SIG-M5 (cell line): ENCODE data around the gene SLC1A3.
A peak's percentile ranks its signal among the peaks of the same experiment; 100 is the strongest.

Source experiments
- DNase-seq: peaks from one replicate; lab custom pipeline; 2025; lab: John Stamatoyannopoulos, UW

Gene SLC1A3

GRCh38 chr5:36685631-36686288, 79.4 kb downstream of the SLC1A3 start:
- DNase-seq = peak; percentile 57

DNA sequence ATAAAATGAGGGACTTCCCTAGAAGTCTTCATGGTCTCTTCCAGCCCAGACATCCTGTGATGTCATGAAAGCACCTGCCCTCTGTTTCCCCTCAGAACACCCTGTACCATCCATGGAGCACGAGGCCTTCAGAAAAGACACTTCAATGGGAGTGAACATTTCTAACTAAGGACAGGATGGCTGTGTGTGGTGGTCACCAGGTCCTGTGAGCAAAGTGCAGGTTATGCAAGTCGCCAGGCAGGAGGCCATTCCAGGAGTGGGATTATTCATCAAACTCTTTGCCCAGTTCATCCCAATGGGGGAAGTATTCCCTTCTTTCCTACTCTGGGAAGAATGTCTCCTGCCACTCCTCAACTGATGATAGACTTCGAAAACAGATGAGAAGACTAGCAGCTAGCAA, 80.5 kb downstream of the SLC1A3 start:
- no peak for DNase-seq

- DNase-seq = no peak
Measured at GRCh38 chr5:36688722-36689121, 82.3 kb downstream of the SLC1A3 start.

DNA sequence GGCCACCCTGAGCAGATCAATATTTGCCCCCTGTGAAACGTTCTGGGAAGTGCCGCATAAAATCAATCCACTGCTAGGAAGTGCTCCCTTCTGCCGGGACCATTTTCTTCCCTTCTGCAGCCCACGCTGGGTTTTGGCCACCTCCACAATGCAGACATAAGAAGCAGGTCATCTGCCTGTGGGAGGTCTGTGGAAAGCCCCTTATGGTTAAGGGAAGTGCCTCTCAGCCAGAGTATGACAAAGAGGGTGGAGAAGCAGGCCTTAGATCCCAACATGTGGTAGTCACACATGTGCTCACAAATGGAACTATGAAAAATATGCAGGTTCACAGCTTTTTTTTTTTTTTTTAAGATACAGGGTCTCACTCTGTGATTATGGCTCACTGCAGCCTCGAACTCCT, 82.8 kb downstream of the SLC1A3 start:
- no peak for DNase-seq

- peak; percentile 28 for DNase-seq
Measured at GRCh38 chr5:36690041-36690961, 83.9 kb downstream of the SLC1A3 start.

DNA sequence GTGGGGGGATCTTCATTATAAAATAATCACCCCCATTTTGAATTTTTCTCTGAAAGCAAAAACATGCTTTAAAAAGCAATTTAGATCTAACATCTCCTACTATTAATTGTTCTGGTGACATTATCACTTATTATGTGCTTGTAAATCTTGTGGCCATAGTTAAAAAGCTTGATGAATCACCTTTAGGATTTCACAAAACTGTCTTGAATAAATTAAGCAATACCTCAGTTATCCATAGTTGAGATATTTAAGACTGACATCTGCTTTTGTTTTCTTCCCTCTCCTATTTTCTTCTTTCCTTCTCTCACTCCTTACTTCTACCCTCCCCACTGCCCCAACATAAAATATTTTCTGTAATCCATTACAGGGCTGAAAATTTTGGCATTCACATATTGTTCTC, 84.8 kb downstream of the SLC1A3 start:
- no peak for DNase-seq

DNA sequence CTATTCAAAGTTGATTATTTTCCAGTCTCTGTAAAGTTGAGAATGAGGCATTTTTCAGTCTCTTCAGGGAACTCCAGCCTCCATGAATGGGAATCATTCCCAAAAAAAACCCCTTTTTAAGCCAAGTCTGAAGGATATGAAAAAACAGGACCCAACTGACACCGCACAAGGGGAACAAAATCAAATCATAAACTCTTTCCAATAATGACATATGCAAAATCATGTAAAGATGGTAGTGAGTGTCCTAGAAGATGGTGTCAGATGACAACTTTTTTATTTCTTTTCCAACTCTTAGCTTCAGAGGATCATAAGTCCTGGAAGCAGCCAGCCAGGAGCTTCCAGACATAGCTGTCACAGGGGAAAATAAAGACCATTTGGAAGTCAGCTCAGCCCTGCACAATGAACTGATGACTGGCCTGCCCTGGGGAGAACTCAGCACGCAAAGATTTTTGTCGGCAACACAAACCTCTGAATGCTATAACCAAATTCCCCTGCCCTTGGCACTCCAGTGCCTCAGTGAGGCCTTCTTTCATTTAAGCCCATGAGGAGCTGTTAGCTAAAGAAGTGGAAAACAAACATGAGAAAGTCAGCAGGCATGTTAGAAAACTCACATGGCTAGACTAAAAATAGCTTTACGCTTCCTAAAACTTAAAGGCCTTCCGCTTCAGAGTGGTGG, 85.4 kb downstream of the SLC1A3 start:
- DNase-seq = no peak

GRCh38 chr5:36692791-36693763, 86.7 kb downstream of the SLC1A3 start:
- no peak for DNase-seq

DNA sequence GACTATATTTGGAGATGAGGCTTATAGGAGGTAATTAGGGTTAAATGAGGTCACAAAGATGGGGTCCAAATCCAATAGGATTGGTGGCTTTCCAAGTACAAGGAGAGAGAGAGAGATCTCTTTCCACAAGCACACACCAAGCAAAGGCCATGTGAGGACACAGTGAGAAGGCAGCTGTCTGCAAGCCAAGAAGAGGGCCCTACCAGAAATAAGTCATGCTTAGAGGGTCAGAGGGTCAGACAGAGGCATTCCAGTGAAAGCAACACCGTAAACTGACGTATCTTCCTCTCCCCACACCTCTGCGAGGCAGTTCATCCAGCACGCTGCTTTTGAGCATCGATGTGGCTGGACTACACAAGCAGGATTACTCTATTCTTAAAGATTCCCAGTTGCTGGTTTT, 87.9 kb downstream of the SLC1A3 start:
- DNase-seq = no peak

GRCh38 chr5:36696059-36696673, 89.8 kb downstream of the SLC1A3 start:
- DNase-seq = no peak

DNA sequence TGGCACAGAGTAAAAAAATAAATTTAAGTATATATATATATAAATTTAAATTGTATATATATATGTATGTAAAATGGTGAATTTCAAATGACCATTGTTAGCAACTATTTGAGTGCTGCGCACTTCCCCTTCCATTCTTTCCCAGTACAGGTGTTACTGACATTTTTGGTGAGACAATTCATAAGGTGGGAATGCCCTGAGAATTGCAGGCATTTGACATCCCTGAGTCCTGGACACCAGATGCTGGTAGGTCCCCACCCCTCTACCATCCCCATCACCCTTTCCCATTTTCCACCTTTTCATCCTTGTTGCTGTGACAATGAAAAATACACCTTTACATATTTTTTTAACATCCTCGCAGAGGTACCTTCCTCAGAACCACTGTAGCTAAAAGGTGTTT, 91.6 kb downstream of the SLC1A3 start:
- DNase-seq = no peak

- DNase-seq = peak; percentile 32
Measured at GRCh38 chr5:36701085-36701698, 94.8 kb downstream of the SLC1A3 start.

DNA sequence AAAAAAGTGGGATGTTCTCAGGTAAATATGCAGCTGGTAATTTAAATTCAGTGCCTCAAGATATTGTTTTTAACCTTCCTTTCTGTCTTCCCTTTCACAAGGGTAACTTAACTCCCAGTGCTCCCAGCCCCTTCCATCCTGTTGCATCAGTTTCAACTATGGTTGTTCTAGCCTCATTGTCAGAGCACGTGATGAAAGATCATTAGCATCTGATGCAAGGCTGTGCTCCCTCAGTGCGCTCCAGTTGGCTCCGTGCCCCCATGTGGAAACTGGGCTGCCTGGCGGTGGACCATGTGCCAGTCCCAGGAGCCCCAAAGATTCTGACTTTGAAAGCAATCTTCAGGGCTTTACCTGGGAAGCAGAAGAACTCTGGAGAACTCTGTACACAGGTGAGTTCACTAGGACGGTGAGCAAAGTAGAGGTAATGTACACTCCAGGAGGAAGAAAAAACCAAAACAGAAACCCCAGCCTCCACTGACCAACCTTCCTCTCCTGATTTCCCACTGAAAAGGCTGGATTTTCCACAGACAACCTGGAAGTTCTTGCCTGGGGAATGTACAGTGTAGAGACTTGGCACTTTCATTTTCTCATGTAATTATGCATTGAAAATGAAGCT, 96.9 kb downstream of the SLC1A3 start:
- DNase-seq = no peak

DNA sequence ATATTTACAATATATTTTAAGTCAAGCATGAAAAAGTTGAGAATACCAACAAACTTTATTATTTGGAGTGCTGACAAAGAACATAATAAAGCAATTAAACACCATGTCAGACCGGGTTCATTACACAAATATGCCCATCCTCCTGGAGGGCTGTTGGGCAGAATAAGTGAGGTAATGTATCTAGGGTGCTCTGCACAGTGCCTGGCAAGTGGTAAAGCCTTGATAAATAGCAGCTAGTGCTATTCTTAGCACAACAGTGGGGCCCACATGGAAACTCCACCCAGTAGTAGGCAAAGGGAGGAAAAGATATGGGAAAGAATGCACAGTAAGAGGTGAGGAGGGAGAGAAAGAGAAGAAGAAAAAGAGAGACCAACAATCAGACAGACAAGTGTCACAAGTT, 97.7 kb downstream of the SLC1A3 start:
- no peak for DNase-seq

- DNase-seq = no peak
Measured at GRCh38 chr5:36705055-36705454, 98.6 kb downstream of the SLC1A3 start.

DNA sequence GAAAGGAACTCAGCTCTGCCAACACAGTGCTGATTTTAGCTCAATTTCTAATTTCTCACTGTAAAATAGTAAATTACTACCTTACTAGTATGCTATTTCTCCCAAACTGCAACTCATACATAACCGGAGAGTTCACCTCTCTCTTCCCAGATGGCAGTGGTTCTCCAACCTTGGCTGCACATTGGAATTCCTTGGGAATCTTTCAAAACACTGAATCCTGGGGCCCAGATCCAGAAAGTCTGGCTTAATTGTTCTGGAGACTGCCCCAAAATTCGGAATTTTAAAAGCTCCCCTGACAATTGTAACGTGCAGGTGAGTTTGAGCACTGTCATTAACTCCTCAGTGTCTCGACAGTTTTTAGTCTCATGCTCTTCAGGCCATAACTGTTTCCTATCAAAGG, 100.3 kb downstream of the SLC1A3 start:
- DNase-seq = no peak

DNA sequence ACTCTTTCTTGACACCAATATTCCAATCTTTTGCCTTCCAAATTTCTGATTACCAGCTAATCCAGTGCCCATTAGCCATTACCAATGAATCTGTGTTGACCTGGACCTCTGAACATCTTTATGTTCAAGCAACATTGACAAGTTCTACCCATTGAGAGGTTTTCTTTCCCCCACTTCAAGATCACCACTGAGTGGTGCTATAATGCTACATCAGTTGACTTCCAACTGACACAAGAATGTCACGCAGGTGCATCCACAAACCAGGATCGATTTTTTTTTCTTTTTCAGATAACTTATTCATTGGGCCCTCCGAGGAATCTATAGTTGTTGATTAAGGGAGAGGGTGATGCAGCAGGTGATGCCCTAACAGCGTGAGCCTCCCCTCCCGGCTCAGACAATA, 102.6 kb downstream of the SLC1A3 start:
- DNase-seq = no peak

- no peak for DNase-seq
Measured at GRCh38 chr5:36710039-36710438, 103.6 kb downstream of the SLC1A3 start.

- DNase-seq = no peak
Measured at GRCh38 chr5:36712706-36713105, 106.3 kb downstream of the SLC1A3 start.

- no peak for DNase-seq
Measured at GRCh38 chr5:36713541-36713940, 107.1 kb downstream of the SLC1A3 start.
